ENCODE data around the gene IL21. TPM values are rescaled to one million over a fixed set of nuclear protein-coding genes. Genes with fewer than 3 reads are reported as not detected.

Gene IL21
- total RNA-seq, 1 experiment from 2014 or later: not detected

GRCh38 chr4:122635205-122635604 lies 14.3 kb upstream of the IL21 start:
- Histone ChIP-seq H4K5ac (ENCODE audit: insufficient read length, low read depth, low read length) (no peak overlapping the region), H2BK120ac (ENCODE audit: low read depth, low read length, poor library complexity, severe bottlenecking) (no peak overlapping the region), H3K9me3 (ENCODE audit: control insufficient read depth, low read depth, low read length) (no peaks in the 10 kb centered on the region), H3K14ac (ENCODE audit: insufficient read depth, low read length) (no peak overlapping the region), H2BK15ac (ENCODE audit: low read depth, low read length) (no peak overlapping the region), H3K18ac (ENCODE audit: insufficient read length, low read depth, low read length) (no peak overlapping the region), H2BK12ac (ENCODE audit: insufficient read length, low read depth, low read length) (no peak overlapping the region), H3K4me2 (ENCODE audit: insufficient read depth, insufficient read length, low read length) (no peak overlapping the region), H2BK20ac (ENCODE audit: low read depth, low read length, poor library complexity, severe bottlenecking) (no peak overlapping the region), H4K91ac (ENCODE audit: insufficient read length, low read depth, low read length) (no peak overlapping the region), H2BK5ac (ENCODE audit: insufficient read length, low read length) (no peak overlapping the region), H3K27me3 (ENCODE audit: insufficient read depth, low read length) (no peaks in the 10 kb centered on the region), H2AK5ac (ENCODE audit: insufficient read length, low read length) (no peak overlapping the region), H3K79me2 (ENCODE audit: insufficient read depth, low read length) (no peaks in the 10 kb centered on the region), H3K79me1 (ENCODE audit: insufficient read depth, low read depth, low read length, poor library complexity, severe bottlenecking) (no peaks in the 10 kb centered on the region), H3K23me2 (ENCODE audit: insufficient read length, low read depth, low read length, poor library complexity, severe bottlenecking) (no peaks in the 10 kb centered on the region), H3T11ph (ENCODE audit: low read length) (no peak overlapping the region), H4K20me1 (ENCODE audit: control insufficient read depth, insufficient read depth, insufficient read length) (no peaks in the 10 kb centered on the region), H3K23ac (ENCODE audit: insufficient read length, low read depth, low read length) (no peak overlapping the region), H3K4ac (ENCODE audit: low read depth, low read length) (no peak overlapping the region), H3K4me1 (ENCODE audit: insufficient read depth, low read length) (no peaks in the 10 kb centered on the region), H2AFZ (ENCODE audit: low read length) (no peak overlapping the region), H4K8ac (replicated peaks; ENCODE audit: insufficient read length, low read depth, low read length) (no peak overlapping the region), H3K9ac (ENCODE audit: extremely low read depth, insufficient read length, low read length) (no peak overlapping the region), H3K27ac (ENCODE audit: insufficient read length, low read depth, low read length) (no peak overlapping the region), H3K56ac (ENCODE audit: insufficient read length, low read depth, low read length) (no peak overlapping the region)
- Mint-ChIP-seq H3K4me3 (no peak overlapping the region), H3K27ac (no peak overlapping the region; a peak in 1 of 7 replicates), H3K36me3 (ENCODE audit: insufficient read depth in 1 of 3, low read depth in 3 of 3) (no peaks in the 10 kb centered on the region), H3K9me3 (no peaks in the 10 kb centered on the region; a peak in 1 of 5 replicates), H3K27me3 (ENCODE audit: low read depth) (no peaks in the 10 kb centered on the region), H3K4me1 (no peaks in the 10 kb centered on the region; a peak in 1 of 4 replicates)
- no CpG with 5 or more reads among the region's 3 CpGs for WGBS (ENCODE audit: extremely low coverage, insufficient read length, low lambda C conversion rate)
- no peak for TF ChIP-seq CTCF (conservative IDR thresholded peaks at IDR 0.05)
- no peak for DNase-seq

All from H9 (cell line).